GM08714 (cell line): ENCODE measurements around the gene TRMT2A.

Experiments used
- H3K4me3 ChIP-seq: fragments of 200-500 bp; sonication (Bioruptor generic); 2 replicates; pipeline ENCODE4 v1.5.1; 2014; ENCODE audit warnings: mild to moderate bottlenecking, low read length, inconsistent platforms
- ZNF274 ChIP-seq: IDR thresholded peaks from 2 replicates; pipeline ENCODE4 v1.6.1; 2012; ENCODE audit warnings: mild to moderate bottlenecking, low read depth, low read length

TRMT2A gene

DNA sequence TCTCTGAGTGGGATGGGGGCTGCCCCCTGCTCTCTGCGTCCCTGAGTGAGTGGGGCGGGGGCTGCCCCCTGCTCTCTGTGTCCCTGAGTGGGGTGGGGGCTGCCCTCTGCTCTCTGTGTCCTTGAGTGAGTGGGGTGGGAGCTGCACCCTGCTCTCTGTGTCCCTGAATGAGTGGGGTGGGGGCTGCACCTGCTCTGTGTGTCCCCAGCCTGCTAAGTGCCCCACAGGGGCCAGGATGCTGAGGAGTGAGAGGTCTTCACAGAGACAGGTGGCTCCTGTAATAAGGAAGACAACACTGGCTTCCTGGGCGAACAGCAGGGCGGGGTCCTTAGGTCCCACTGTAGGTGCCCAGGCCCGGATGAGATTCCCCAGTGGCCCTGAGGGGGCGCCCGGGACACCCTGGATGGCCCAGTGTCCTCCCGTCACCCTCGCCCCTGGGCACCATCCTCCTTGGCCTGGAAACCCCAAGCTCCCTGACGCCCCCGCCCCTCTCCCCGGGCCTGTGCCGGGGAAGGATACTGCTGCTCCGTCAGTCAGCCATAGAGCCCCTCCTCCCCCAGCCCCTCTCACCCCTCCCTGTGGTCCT is 37.7 kb upstream of the TRMT2A start:
- no peak for TF ChIP-seq ZNF274
- no peak overlapping the region for H3K4me3 ChIP-seq

DNA sequence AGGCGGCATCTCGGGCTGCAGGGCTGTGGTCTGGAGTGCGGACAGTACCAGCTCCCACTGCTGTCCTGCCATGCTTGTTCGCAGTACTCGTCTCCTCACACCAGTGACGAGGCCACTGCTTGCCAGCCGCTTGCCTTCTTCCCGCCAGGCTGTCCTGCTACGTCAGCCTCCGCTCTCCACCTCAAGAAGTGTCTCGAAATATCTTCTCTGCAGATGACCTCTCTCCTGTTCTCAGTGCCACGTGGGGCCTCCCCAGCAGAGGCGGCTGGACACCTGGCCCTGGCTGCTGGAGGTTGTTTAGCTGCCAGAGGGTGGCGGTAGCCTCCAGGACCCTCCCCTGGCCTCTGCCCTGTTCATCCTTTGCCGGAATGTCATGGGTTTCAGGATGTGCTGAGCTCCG is 36.9 kb upstream of the TRMT2A start:
- no peak overlapping the region for H3K4me3 ChIP-seq
- TF ChIP-seq ZNF274: no peak

DNA sequence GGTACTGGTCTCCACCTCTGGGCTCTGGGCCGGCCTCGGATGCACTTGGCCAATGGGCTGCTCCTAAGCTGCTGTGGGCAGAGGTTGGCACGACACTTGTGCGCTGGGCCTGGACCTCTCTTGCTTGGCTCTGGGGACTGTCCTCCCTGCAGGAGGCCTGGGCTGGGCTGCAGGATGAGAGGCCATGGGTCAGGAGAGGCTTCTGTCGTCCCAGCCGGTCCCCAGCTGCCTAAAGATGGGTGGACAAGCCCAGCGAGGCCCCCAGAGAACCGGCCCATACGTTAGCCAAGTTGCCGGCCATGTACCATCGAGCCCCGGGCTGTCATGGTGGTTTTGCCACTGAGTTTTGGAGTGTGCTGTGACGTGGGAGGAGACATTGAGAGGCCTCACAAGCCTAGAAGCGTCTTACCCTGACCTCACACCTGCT is 35.5 kb upstream of the TRMT2A start:
- no peak for TF ChIP-seq ZNF274
- no peak overlapping the region for H3K4me3 ChIP-seq

DNA sequence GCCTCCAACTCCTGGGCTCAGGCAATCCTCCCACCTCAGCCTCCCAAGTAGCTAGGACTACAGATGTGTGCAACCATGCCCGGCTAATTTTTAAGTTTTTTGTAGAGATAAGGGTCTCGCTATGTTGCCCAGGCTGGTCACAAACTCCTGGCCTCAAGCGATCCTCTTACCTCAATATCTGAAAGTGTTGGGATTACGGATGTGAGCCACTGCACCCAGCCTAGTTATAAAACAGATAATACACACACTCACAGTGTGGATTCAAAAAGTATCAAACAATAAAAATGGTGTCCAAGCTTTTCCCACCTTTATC is 34.2 kb upstream of the TRMT2A start:
- no peak overlapping the region for H3K4me3 ChIP-seq
- TF ChIP-seq ZNF274: no peak

DNA sequence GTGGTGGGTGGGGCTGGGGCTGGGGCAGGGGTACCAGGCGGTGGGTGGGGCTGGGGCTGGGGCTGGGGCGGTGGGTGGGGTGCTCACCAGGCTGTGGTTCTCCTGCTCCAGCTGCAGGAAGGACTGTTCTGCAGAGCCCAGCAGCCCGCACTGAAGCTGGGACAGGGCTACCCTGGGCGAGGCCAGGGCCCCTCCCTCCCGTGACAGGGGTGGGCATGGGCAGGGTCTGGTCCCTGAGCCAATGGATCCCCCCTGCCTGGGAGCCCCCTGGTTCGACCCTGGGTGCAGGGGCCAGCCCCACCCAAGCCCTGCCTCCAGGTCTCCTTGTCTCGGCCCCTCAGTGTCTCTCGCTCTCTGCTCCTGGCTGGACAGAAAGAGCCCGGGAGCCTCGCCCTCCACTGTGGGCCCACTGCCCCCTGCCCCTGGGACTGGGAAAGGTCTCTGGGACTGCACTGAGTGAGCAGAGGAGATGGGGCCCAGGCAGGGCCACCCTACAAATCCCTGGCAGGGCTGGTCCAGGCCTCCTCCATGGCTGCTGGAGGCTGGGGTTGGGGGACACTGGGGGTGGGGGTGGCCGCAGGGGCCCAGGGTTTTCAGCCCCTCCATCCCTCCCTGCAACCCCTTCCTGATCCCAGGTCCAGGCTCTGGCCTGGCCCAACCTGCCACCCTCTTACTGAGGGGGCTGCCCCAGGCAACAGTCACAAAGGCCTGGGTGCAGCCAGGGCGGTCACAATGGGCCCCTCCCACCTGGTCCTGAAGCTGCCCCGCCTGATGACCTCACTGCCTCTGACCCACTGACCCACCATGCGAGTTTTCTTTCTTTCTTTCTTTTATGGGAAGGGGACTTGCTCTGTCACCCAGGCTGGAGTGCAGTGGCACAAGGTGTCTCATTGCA is 33.6 kb upstream of the TRMT2A start, which contains the start of gene CCDC188:
TSS of gene CCDC188 (minus strand) at position 675 of the 895 bp plus-strand sequence. CDS start at position 606, 69 bp downstream.
- no peak within 1 kb of the TSS for H3K4me3 ChIP-seq
- TF ChIP-seq ZNF274: no peak

DNA sequence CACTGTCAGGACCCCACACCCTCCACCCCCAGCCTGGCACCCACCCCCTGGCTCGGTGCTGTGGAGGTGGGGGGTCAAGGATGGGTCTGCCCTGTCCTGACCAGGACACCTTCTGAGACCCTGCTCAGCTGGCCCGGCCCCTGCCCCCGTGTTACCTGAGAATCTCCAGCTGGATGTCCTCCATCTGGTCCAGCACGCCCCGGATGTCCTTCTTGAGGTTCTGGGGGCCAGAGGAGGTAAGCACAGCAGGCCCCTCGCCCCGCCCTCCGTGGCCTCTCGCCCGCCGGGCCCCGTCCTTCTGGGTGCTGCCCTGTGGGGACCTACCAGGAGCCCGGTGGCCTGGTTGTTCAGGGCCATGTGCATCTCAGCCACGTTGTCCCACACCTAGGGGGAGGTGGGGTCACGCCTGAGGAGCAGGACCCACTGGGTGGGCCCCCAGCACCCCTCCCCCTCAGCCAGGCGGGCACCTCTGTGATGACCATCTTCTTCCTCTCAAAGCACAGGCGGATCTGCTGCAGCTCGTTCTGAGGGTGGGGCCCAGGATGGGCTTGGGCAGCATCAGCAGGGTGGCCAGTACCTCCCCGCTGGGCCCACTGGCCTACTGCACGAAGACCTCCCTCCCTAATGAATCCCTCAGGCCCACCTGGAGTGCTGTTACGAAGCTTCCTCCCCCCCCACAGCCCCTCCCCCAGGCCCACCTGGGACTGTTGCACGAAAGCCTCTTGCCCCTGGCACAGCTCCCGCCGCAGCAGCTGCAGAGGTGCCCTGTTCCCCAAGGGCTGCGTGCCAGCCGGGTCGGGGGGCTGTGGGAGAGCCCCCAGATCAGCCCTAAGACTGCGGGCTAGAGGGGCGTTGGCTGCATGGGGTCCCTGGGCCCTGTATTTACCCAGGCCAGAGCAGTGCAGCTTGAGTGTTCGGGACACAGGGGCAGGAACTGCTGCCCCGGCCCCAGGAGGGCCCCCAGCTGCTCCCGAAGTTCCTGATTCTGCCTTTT is 32.5 kb upstream of the TRMT2A start:
- TF ChIP-seq ZNF274: no peak
- no peak overlapping the region for H3K4me3 ChIP-seq

DNA sequence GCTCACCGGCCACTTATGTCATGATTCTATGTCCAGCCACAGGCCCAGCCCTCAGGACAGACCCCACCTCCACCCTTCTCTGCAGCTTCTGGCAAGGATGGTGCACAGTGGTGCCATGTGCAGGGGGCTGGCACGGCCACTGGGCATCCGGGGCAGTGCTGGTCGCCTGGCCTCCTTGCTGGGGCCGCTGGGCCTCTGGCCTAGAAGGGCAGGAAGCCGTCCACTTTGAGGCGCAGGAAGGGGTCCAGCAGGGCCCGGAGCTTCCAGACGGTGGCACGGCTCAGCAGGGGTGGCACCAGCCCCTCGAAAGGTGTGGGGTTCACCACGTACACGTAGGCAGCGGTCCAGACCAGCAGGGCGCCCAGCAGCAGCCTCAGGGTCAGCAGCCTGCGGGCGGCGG is 31.4 kb upstream of the TRMT2A start:
- no peak overlapping the region for H3K4me3 ChIP-seq
- TF ChIP-seq ZNF274: no peak

DNA sequence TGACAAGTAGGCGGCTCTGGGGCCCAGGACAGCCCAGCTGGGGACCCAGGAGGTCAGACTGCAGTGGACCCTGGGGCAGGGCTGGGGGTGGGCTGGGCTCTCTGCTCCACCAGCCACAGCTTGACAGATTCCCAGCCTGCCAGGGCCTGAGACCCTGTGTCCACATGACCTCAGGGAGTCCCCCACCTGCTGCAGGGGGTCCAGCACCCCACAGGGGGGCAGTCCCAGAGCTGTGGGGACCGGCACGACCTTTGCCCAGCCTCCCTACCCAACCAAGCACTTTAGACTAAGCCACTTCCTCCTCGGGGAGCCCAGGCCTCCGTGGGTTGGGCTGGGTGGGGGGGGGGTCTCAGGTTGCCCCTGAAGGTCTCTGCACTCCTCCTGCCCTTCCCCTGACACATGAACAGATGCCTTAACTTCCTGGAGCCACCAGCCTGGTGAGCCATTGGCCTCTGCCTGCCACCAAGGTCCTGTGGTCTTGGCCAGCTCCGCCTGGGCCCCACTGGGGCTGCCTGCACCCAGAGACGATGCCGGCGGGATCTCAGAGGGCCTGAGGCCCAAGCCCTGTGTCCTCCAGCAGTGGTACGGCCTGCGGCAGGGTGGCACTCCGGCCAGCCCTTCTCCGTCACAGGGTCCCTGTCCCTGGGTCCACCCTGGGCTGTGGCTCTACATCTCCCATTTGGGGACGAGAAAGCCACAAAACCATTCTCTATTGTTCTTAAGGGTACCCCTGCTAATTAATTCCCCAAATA is 30.4 kb upstream of the TRMT2A start:
- H3K4me3 ChIP-seq: no peak overlapping the region
- TF ChIP-seq ZNF274: no peak

DNA sequence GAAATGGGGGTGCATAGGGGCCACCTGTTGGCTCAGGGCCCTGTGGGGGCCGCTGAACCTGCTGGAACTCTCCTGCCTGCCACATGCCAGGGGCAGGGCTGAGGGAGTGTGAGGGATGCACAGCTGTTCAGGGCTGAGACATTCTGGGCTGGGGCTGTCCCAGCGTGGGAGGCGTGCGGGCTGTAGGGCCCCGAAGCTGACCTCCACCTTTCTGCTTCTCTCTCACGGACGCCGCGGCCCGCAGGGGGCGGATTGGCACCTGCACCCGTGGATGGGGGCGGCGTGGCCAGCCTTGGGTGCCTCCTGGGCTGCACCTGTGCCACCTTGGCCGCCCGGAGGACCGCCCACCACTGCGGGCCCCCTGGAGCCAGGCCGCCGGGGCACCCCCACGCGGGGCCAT is 29.8 kb upstream of the TRMT2A start:
- no peak for TF ChIP-seq ZNF274
- H3K4me3 ChIP-seq: no peak overlapping the region

DNA sequence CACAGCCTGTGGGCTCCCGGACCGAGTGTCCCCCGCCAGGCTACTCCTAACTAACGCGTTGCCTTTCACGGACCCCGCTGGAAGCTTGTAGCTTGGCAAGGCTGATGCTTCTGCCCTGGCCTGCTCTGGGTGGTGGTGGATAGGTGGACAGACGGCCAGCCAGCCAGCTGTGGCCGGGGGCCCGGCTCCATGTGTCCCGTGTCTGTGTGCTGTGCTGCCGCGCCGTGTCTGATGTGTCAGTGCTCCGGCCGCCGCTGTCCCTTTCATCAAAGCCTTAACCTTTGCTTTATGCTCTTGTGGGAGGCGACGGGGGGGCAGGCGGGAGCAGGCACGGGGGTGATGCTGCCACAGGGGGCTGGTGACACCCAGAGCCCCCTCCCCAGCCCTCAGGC is 28.8 kb upstream of the TRMT2A start:
- TF ChIP-seq ZNF274: no peak
- no peak overlapping the region for H3K4me3 ChIP-seq

DNA sequence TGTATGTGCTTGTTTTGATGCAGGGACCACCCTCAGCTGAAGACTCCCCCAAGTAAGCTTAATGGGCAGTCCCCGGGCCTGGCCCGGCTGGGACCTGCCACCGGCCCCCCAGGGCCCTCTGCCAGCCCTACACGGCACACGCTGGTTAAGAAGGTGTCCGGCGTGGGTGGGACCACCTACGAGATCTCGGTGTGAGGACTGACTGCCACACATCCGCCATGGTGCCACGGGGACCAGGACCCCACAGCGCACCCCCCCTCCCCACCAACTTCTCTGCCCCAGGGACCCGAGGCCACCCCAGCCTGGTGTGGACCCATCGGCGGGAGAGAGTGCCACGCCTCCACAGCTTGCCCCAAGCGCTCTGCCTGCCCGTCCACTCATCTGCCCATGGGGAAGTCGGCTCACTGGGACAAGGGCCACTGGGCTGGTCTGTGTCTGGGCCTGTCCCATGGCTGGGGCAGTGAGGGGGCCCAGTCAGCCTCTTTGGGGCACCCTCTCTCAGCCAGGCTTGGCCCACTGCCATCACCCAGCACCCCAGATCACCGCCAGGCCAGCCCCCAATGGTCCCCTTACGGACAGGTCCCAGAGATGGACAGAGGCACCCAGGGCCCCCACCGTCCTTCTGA is 28.3 kb upstream of the TRMT2A start:
- no peak for TF ChIP-seq ZNF274

DNA sequence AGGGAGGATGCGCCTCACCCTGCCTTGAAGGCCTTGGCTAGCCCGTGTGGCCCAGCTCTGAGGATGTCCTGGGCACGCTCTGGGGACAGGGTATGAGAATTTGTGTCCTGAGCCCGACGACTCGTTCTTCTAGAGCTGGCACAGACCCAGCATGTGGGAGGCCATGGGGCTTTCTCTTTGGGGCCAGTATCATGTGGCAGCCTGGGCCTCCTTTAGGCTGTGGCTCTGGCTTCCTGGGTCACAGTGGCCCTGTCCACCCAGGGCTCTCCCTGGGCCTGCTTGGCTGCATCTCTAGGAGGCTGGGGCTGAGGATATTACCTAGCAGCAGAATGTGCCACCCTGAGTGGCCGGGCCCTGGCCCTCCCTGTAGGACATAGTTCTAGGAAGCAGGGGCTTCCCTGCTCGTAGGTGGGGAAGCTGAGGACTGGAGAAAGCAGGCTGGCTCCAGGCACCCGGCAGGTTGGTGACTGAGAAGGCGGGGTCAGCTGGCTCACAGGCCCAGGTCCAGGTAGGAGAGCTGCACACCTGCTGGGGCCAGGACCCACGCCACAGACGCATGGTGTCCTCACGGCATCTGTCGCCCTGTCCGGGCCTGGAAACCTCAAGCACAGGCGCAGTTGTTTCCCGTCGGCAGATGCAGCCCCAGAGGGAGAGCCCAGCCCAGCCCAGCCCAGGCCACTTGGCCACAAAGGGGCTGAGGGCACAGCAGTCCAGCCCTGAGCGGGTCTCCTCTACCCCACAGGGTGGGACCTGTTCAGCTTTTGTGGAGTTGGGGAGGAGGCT is 27.0 kb upstream of the TRMT2A start:
- H3K4me3 ChIP-seq: no peak overlapping the region
- TF ChIP-seq ZNF274: no peak

More for the DNA sequence above, 28.3 kb upstream of the TRMT2A start:
- no peak overlapping the region for H3K4me3 ChIP-seq
